Dorsolateral prefrontal cortex (tissue), 118 donors: Measurements from ENCODE around the gene FGA. TPM values are rescaled to one million over a fixed set of nuclear protein-coding genes. Genes with fewer than 3 reads are reported as not detected.

Source experiments
- total RNA-seq, 120 experiments: library from RNA; stranded (reverse); gene quantifications; one replicate each; pipeline versions ENCODE4 v1.2.3 to v1.2.4, GENCODE V29; 2022

The FGA gene
- total RNA-seq, 120 experiments from 2014 or later: 0.24 to 0.30 (median 0.30) TPM; not detected in 117

Other genes starting within 250 kb of the FGA start
- 10 to 100 TPM in 106 of 120 experiments, 1 to 10 TPM in 14; 6.0 to 24.0 (median 14.7) TPM for gene DCHS2, start 98.9 kb downstream of the FGA start, total RNA-seq
- gene PLRG1, start 40.3 kb downstream of the FGA start, total RNA-seq: 10 to 100 TPM; 42.2 to 96.5 (median 73.6) TPM
- gene FGB, start 27.7 kb downstream of the FGA start, total RNA-seq: not detected
- gene FGG, start 21.9 kb upstream of the FGA start, total RNA-seq: under 1 TPM in 2 of 120 experiments, not detected in 118; 0.34 to 0.65 TPM
- 1 to 10 TPM in 93 of 120 experiments, under 1 TPM in 27; 0.44 to 4.9 (median 1.5) TPM for gene LRAT, start 153.3 kb upstream of the FGA start, total RNA-seq
- gene RBM46, start 190.5 kb upstream of the FGA start, total RNA-seq: under 1 TPM in 24 of 120 experiments, not detected in 96; 0.11 to 0.83 (median 0.22) TPM